HepG2 (cell line): ENCODE measurements around the gene G6PC3. TPM values are rescaled to one million over a fixed set of nuclear protein-coding genes. Genes with fewer than 3 reads are reported as not detected.

Experiments used
- ARID4A ChIP-seq: sonication (generic); formaldehyde crosslinking; IDR thresholded peaks from 2 replicates; pipeline ENCODE4 v1.5.0; 2020; ENCODE audit warnings: mild to moderate bottlenecking, missing genetic modification reagents, borderline replicate concordance
- BRF2 ChIP-seq: sonication (generic); formaldehyde crosslinking; IDR thresholded peaks from 2 replicates; pipeline ENCODE4 v1.8.1; 2022; ENCODE audit warnings: mild to moderate bottlenecking, missing genetic modification reagents
- MYPOP ChIP-seq: sonication (generic); formaldehyde crosslinking; IDR thresholded peaks from 2 replicates; pipeline ENCODE4 v1.8.1; 2023; ENCODE audit warnings: mild to moderate bottlenecking, moderate library complexity, missing genetic modification reagents
- PHF5A ChIP-seq: IDR thresholded peaks from one replicate; pipeline ENCODE4 v1.6.1; 2018; ENCODE audit warnings: low read depth, missing genetic modification reagents; ENCODE audit not compliant: unreplicated experiment
- RERE ChIP-seq: IDR thresholded peaks from 2 replicates; pipeline ENCODE4 v1.6.1; 2016; ENCODE audit warnings: low read depth, missing genetic modification reagents, missing compliant biosample characterization
- TFE3 ChIP-seq: IDR thresholded peaks from 2 replicates; pipeline ENCODE4 v1.6.1; 2016
- ZFX ChIP-seq: sonication (generic); formaldehyde crosslinking; IDR thresholded peaks from 2 replicates; pipeline ENCODE4 v1.4.0; 2020; ENCODE audit warnings: mild to moderate bottlenecking, low read depth, missing genetic modification reagents, moderate library complexity
- ZNF264 ChIP-seq: sonication (generic); formaldehyde crosslinking; IDR thresholded peaks from 2 replicates; pipeline ENCODE4 v1.4.0; 2020; ENCODE audit warnings: missing genetic modification reagents
- ZNF770 ChIP-seq: sonication (generic); formaldehyde crosslinking; IDR thresholded peaks from 2 replicates; pipeline ENCODE4 v1.5.0; 2020; ENCODE audit warnings: mild to moderate bottlenecking, missing genetic modification reagents
- polyA plus RNA-seq, 8 experiments: library from polyadenylated mRNA; depleted of rRNA in 3 of 8; stranded (reverse) in 7 of 8; unstranded in 1 of 8; fragments of >200 nt; fragmentation: Illumina TruSeq in 4 of 8; extraction: Trizol in 4 of 8; gene quantifications; 2 replicates each; pipeline versions ENCODE4 v1.2.1 to v1.2.3, GENCODE V29; 2011 to 2016; ENCODE audit warnings: low read depth in 4 of 8, missing spikeins in 1 of 8, mixed read lengths in 1 of 8; ENCODE audit not compliant: insufficient read depth in 1 of 8
- total RNA-seq, 5 experiments: library from RNA; depleted of rRNA; stranded (reverse); fragments of >200 nt; fragmentation: Illumina TruSeq; extraction: Trizol; gene quantifications; 2 replicates each; pipeline ENCODE4 v1.2.3, GENCODE V29; 2016; ENCODE audit warnings: low read depth in 1 of 5

Gene G6PC3
- total and polyA plus RNA-seq, 2 of the 13 experiments (the other 11 are each of a cell fraction or from before 2014, with no cell fraction given) = 38.5 to 75.8 TPM

GRCh38 chr17:44076716-44077594 is 6.4 kb downstream of the G6PC3 start (continued):
- TF ChIP-seq ZFX (CRISPR knock-in tag) (peak; percentile 67), BRF2 (CRISPR knock-in tag) (no peak), ARID4A (CRISPR knock-in tag) (peak; percentile 33; the same call in 1 of the 2 replicates), ZNF264 (CRISPR knock-in tag) (0 out of 2 replicates have a peak, but pooled peaks have one; percentile 32), RERE (CRISPR knock-in tag) (no peak), ZNF770 (CRISPR knock-in tag) (no peak), TFE3 (CRISPR knock-in tag) (no peak), PHF5A (peak; percentile 51), MYPOP (CRISPR knock-in tag) (peak; percentile 71)
